Dermis blood vessel endothelial cell (primary cell): Measurements from ENCODE around the gene BCL7A. TPM values are rescaled to one million over a fixed set of nuclear protein-coding genes. Genes with fewer than 3 reads are reported as not detected.

Source experiments
- DNase-seq: peaks from one replicate; pipeline ENCODE4 v3.0.0; 2010
- total RNA-seq: library from RNA; depleted of rRNA; stranded (reverse); fragments of >200 nt; gene quantifications from 2 replicates; pipeline ENCODE4 v1.2.3, GENCODE V29; 2014

BCL7A gene
- total RNA-seq, 1 donor from 2014 or later, result 6.8 TPM

- DNase-seq, result peak; percentile 29
Observed at GRCh38 chr12:122079532-122080081, 57.9 kb downstream of the BCL7A start.

- DNase-seq, result peak; percentile 87
Observed at GRCh38 chr12:122080149-122081082, 58.7 kb downstream of the BCL7A start.

GRCh38 chr12:122081083-122081696 is 59.5 kb downstream of the BCL7A start:
- peak; percentile 19 for DNase-seq

GRCh38 chr12:122081697-122082221 is 60.1 kb downstream of the BCL7A start:
- peak; percentile 43 for DNase-seq

- peak; percentile 20 for DNase-seq
Observed at GRCh38 chr12:122082621-122083356, 61.1 kb downstream of the BCL7A start.

GRCh38 chr12:122084857-122085405 is 63.2 kb downstream of the BCL7A start:
- no peak for DNase-seq

DNA sequence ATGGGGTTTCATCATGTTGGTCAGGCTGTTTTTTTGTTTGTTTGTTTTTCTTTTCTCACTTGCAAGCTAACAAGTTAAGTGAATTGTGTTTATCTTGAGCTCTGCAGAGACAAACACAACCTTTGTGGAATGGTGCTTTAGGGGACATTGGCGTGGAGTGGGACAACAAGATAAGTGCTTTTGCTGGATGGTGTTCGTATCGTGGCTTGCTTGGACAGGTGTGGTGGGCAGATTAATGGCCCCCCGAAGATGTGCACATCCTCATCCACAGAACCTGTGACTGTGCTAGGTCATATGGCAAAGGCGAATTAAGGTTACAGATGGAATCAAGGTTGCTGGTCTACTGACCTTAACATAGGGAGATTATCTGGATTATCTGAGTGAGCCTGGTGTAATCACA is 63.9 kb downstream of the BCL7A start:
- DNase-seq, result no peak

GRCh38 chr12:122086116-122086515 is 64.4 kb downstream of the BCL7A start:
- DNase-seq, result no peak

- no peak for DNase-seq
Observed at GRCh38 chr12:122086641-122087285, 65.1 kb downstream of the BCL7A start.

DNA sequence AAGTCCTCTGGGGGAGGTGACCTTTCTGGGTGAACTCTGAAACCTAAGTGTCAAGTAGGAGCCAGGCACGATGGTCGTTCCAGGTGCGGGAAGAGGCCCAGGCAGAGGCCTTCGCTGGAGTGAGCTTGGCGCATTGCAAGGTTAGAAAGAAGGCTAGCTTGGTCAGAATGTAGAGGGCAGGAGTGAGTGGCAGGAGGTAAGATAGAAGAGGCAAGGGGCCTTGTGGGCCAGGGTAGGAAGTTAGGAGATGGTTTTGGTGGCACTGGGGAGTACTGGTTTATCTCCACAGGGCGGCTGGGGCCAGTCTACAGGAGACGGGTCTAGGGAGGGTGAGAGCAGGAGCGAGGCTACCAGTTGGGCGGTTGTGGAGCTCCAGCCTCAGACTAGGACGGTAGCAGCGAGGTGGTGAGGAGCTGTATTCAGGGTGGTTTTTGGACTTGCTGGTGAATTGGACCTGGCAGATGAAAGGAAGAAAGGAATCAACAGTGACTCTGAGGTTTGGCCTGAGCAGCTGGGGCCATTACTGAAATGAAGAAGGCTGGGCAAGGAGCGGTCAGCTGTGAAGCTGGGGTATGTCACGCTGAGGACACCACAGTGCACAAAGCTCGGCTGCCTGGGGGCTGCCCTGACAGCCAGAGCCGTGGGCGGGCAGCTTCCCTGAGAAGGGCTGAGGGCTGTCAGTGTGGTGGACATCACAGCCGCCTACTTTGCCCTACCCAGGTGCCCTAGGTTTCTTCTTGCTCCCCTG is 65.9 kb downstream of the BCL7A start:
- DNase-seq, result no peak

- DNase-seq, result no peak
Observed at GRCh38 chr12:122088179-122088810, 66.6 kb downstream of the BCL7A start.

DNA sequence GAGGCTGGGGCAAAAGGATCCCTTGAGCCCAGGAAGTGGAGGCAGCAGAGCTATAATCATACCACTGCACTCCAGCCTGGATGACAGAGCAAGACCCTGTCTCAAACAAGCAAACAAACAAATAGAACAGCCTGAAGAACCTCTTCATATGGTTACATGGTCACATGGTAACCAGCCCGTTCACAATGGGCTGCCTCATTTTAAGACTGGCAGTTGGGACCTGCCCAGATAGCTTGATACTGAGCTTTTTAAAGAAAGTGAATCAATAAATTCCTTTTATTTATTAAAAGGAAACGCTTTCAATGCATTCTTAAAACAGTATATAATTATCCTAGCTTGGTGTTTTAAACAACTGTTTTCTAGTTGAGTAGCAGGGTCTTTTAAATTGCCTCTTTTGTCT is 67.4 kb downstream of the BCL7A start:
- no peak for DNase-seq

GRCh38 chr12:122090759-122091515 is 69.3 kb downstream of the BCL7A start:
- no peak for DNase-seq

GRCh38 chr12:122093098-122093883 is 71.6 kb downstream of the BCL7A start:
- DNase-seq, result no peak

DNA sequence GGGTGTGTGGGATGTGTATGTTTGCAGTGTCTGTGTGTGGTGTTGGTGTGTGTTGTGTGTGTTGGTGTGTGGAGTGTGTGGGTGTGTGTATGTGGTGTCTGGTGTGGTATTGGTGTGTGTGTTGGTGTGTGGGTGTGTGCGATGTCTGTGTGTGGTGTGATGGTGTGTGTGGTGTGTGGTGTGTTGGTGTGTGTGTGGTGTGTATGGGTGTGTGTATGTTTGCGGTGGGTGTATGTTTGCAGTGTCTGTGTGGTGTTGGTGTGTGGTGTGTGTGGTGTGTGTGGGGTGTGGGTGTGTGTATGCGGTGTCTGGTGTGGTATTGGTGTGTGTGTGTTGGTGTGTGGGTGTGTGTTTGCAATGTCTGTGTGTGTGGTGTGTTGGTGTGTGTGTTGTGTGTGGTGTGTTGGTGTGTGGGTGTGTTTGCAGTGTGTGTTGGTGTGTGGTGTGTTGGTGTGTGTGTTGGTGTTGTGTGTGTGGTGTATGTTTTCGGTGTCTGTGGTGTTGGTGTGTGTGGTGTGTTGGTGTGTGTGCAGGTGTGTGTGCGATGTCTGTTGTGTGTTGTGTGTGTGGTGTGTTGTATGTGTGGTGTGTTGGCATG is 72.6 kb downstream of the BCL7A start:
- no peak for DNase-seq

DNA sequence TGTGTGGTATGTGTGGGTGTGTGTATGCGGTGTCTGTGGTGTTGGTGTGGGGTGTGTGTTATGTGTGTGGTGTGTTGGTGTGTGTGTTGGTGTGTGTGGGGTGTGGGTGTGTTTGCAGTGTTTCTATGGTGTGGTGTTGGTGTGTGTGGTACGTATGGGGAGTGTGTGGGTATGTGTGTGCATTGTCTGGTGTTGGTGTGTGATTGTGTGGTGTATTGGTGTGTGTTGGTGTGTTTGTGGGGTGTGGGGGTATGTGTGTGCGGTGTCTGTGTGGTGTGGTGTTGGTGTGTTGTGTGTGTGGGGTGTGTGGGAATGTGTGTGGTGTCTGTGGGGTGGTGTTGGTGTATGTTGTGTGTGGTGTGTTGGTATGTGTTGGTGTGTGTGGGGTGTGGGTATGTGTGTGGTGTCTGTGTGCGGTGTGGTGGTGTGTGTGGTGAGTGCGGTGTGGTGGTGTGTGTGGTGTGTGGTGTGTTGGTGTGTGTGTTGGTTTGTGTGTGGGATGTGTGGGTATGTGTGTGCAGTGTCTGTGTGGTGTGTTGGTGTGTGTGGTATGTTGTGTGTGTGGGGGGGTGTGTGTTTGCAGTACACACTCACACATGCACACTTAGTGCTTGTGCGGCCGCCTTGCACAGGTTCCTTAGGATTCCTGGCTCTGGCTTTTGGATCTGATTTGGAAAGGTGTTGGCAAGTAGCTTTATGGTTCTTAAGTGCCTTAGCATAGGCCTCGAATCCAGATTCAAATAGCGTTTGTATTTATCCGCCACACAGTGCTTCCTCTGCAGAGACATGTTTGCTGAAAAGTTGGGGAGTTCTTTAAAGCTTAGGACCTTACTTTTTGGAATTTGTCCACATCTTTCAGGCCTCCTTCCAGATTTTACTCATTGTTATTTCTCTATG is 73.3 kb downstream of the BCL7A start:
- no peak for DNase-seq

DNA sequence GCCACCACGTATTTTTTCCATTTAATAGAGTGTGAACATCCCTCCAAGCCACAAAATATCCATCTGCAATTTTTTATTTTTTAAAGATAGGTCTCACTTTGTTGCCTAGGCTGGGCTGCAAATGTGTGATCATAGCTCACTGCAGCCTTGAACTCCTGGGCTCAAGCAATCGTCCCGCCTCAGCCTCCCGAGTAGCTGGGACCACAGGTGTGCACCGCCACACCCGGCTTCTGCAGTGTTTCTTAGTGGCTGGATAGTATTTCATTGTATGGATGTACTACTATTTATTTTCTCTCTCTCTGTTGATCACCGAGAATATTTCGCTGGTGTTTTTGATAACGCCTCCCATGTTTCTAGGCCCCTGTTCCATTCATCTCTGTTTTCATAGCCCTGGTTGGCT is 74.3 kb downstream of the BCL7A start:
- DNase-seq, result no peak
